DMS53 treated with DMSO at 0.1 percent for 48 hours (cell line): ENCODE results near the gene CCM2L.

Source experiments
- DNase-seq: peaks from one replicate; lab custom pipeline; 2025; ENCODE audit not compliant: unreplicated experiment; lab: John Stamatoyannopoulos, UW

The CCM2L gene

DNA sequence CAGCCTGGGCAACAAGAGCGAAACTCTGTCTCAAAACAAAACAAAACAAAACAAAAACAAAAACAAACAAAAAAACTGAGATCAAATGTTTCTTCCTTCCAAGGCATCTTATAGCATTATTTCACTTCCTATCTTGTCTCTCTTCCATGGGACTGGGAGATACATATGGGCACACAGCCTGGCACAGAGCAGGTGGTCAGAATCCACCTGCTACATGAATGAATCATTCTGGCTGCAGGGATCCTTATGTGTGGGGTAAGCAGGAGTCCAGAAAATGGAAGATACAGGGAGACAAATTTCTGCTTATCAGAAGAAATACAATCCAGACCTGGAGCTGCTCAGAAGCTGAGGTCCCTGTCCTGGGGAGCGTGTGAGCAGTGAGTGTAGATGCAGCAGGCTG, 18.2 kb upstream of the CCM2L start:
- no peak for DNase-seq

DNA sequence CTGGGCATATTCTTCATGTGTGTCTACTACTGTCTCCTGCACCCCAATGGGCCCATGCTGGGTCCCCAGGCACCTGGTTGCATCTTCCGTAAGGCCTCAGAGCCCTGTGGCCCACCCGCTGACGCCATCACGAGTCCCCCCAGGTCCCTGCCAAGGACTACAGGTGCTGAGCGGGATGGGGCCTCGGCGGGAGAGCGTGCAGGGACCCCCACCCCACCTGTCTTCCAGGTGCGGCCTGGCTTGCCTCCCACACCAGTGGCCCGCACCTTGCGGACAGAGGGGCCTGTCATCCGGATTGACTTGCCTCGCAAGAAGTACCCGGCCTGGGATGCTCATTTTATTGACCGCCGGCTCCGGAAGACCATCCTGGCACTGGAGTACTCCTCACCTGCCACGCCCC, 13.2 kb upstream of the CCM2L start:
- DNase-seq = no peak

- no peak for DNase-seq
These were observed 12.0 kb upstream of the CCM2L start for GRCh38 chr20:31998246-31998645.

DNA sequence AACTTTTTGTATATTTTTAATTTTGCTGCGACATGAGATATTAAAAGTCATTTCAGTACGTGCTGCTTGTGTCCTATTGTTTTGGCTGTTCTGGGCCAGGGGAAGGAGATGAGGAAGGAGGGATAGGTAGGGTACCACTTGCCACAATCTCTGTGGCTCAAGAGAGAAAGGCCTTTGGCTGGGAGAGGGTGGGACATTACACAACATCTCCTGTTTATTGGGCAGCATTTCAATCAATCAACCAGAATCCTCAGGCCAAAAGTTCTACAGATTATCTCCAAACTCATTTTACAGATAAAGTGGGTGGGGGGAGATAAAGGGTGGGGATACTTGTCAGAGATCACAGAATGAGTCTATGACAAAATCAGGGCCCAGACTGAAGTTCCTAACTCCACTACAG, 6.9 kb upstream of the CCM2L start:
- DNase-seq = no peak

GRCh38 chr20:32004963-32005362, 5.3 kb upstream of the CCM2L start:
- no peak for DNase-seq

DNA sequence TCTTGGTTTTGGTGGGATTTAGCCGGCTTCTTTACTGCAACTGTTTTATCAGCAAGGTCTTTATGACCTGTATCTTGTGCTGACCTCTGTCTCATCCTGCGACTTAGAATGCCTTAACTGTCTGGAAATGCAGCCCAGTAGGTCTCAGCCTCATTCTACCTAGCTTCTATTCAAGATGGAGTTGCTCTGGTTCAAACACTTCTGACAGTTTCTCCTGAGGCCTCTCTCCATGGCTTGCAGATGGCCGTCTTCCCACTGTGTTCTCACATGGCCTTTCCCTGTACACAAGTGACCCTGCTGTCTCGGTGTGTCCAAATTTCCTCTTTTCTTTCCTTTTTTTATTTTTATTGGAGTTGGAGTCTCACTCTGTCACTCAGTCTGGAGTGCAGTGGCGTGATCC, 4.2 kb upstream of the CCM2L start:
- no peak for DNase-seq

DNA sequence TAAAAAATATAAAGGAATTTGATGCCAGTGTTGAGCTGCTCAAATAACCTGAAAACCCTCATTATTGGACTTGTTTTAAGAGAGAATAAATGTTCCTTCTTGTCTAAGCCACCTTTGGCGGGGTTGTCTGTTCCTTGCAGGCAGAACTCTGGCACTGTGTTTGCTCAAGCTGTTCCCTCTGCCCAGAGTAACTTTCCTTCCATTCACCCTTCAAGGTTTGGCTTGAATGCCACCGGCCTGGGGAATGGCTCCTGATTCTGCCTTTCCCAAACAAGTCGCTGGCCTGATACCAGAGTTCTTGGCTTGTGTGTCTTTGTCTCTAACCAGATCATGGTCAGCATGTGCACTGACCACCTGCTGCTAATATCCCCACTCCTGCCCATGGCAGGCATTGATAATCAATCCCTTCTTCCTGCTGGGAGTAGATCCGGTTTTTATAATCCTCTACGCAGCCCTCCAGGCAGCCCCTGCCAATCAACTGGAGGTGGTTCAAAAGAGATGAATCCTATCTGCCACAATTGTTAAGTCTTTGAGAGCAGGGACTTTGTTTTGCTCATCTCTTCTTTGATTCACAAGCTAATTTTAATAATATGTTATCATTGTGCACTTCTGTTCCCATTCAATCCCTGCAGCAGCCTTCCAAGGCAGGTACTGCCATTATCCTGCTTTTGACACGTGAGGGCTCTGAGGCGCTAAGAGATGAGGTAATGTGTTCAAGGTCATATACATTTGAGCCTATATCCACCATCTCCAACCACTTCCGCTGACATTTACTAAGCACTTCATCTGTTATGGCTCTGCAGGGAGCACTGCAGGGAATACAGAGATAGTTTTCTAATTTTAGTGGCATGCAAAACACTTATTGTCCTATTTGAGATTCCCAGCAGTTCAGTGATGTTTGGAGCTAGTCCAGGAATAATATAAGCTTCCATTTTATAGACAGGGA, 3.1 kb upstream of the CCM2L start:
- DNase-seq = no peak

DNA sequence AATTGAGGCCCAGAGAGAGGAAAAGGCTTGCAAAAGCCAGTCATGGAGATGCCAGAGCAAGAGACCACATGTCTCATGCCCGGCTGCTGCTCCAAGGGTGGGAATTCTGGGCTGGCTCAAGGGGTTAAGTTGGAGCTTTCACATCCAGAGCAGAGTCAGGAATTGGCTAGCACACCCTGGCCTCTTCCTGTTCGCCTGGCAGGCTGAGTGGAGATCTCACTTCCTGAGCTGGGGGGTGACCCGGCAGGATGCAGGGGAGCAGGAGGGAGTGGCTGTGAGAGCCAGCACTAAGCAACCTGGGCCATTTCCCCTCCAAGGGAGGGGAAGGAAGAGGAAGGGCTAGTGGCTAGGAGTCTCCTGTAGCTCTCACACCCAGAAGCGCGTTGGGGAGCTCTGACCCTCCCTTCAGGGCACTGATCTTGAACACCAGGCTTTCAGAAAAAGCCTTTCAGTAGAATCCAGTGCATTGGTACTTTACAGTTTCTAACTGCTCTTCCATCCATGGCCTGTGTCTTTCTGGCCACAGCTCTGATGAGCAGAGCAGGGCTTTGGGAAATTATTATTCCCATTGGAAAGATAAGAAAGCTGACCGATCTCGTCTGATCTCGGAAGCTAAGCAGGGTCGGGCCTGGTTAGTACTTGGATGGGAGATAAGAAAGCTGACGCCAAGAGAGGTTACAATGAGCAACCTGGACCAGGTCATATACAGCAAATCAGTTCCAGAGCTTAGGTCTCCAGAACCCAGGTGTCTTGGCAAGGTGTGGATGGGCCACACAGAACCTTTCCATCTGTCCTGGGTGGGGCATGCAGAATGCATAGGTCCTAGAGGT, 2.2 kb upstream of the CCM2L start:
- DNase-seq = no peak

DNA sequence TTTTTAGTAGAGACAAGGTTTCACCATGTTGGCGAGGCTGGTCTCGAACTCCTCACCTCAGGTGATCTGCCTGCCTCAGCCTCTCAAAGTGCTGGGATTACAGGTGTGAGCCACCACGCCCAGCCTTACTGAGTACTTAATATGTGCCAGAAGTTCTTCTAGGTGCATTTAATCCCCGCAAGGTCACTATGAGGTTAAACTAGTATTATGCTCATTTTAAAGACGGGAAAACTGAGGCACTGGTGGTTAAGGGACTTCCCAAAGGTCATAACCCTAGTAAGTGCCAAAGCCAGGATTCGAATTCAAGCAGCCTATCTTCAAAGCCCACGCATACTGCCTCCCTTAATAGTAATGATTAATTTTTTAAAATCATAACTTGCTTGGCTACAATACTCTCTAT, 674 bp upstream of the CCM2L start:
- DNase-seq = no peak

DNA sequence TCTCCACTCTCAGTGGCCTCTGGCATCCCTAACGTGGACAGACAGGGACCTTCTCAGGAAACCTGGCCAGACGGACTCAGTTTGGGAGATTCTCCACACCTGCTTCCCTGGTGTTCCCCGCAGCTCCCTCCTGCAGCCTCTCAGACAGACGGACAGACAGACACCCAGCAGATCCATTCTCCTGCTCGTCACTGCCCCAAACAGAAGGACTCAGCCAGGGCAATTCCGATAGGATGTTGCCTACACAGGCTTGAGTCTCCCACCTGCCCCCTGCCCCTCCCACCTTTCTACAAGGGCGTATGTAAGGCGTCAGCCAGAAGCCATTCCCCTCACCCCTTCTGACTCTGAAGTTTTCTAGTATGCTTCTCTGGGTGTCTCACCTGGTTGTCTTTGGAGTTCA, 428 bp downstream of the CCM2L start:
- DNase-seq = no peak

- DNase-seq = no peak
These were observed 2.0 kb downstream of the CCM2L start for GRCh38 chr20:32012159-32012688.

- DNase-seq = no peak
These were observed 3.1 kb downstream of the CCM2L start for GRCh38 chr20:32013326-32013725.

- DNase-seq = peak; percentile 87
These were observed 7.5 kb downstream of the CCM2L start for GRCh38 chr20:32017711-32018251.

GRCh38 chr20:32018269-32019155, 8.3 kb downstream of the CCM2L start:
- DNase-seq = peak; percentile 87

GRCh38 chr20:32019156-32019510, 8.9 kb downstream of the CCM2L start:
- no peak for DNase-seq

DNA sequence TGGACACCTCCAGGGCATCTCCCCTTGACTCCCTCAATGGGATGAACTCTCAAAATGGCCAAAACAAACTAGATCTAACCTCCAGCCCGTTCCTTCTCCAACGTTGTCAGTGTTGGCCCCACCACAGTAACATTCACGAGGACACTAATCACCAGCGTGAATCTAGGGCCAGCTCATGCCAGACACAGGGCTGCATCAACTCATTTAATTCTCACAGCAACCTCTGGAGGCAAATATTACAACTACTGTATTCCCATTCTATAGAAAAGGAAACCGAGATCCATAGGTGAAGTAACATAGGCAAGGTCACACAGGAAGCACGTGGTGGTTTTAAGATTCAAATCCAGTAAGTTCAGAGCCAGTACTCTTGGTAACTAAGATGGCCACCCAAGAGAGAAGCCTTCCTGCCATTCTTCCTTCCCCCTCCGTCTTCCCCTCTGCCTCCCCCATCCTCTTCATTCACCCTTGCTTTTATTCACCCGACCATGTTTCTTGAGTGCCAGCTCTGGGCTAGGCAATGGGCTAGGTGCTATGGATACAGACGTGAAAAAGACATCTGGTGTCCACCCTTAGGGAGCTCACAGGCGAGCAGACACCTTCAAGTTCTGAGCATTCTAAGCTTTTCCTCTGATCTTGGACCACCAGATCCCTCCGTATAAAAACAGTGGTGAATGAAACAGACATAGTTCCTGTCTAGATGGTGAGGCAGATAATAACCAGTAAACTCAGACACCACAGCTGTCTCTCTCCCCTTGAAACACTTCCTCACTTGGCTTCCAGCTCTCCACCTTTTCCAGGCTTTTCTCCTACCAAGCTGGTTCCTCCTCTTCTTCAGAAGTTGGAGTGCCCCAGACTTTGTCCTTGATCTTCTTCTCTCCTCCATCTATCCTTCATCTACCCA, 9.6 kb downstream of the CCM2L start:
- no peak for DNase-seq

DNA sequence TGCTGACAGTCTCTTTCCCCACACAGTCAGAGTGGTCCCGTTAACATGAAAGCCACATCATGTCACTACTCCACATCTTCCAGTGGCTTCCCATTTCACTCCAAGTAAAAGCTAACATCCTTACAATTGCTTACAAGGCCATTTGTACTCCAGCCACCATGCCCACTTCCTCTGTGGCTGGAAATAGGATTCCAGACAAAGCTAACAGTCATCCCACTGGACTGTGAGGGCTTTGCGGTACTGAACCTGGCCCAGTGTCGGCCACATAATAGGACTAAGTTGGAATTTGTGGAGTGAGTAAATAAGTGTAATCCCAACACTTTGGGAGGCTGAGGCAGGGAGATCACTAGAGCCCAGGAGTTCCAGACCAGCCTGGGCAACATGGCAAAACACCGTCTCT, 10.9 kb downstream of the CCM2L start:
- no peak for DNase-seq

DNA sequence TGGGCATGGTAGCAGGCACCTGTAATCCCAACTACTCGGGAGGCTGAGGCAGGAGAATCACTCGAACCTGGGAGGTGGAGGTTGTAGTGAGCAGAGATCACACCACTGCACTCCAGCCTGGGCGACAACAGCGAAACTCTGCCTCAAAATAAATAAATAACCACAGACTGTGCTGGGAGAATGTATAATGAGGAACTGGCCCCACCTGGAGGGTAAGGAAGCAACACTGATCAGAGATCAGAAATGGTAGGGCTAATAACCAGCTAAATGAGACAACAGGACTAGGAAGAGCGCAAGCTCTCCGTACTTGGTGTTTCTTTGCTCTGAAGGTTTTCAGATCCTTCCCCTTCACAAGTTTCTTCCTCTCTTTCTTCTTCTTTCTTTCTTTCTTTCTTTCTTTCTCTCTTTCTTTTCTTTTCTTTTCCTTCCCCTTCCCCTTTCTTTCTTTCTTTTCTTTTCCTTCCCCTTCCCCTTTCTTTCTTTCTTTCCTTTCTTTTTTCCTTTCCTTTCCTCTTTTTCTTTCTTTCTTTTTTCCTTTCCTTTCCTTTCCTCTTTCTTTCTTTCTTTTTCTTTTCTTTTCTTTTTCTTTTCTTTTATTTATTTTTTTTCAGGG, 14.6 kb downstream of the CCM2L start:
- no peak for DNase-seq

- no peak for DNase-seq
These were observed 17.4 kb downstream of the CCM2L start for GRCh38 chr20:32027643-32028042.
